KMS-11 (cell line): ENCODE data around the gene HDAC3.

ENCODE experiments used
- H2AFZ ChIP-seq: fragments of 200-600 bp; sonication (generic); 2 replicates; pipeline ENCODE4 v1.6.1; 2016; ENCODE audit warnings: antibody characterized with exemption, mixed run types, low read depth
- H3K27ac ChIP-seq: fragments of 200-600 bp; sonication (generic); 2 replicates; pipeline ENCODE4 v1.6.1; 2016; ENCODE audit warnings: mild to moderate bottlenecking, mixed run types
- H3K27me3 ChIP-seq: fragments of 200-600 bp; sonication (generic); 2 replicates; pipeline ENCODE4 v1.6.1; 2017; ENCODE audit warnings: mild to moderate bottlenecking, low read depth, mixed run types, moderate library complexity; ENCODE audit not compliant: insufficient read depth
- H3K36me3 ChIP-seq: fragments of 200-600 bp; sonication (generic); 2 replicates; pipeline ENCODE4 v1.6.1; 2017; ENCODE audit warnings: mild to moderate bottlenecking, mixed run types; ENCODE audit not compliant: insufficient read depth
- H3K4me1 ChIP-seq: fragments of 200-600 bp; sonication (generic); 2 replicates; pipeline ENCODE4 v1.6.1; 2016; ENCODE audit warnings: mild to moderate bottlenecking, low read depth, mixed run types; ENCODE audit not compliant: poor library complexity, severe bottlenecking
- H3K4me2 ChIP-seq: fragments of 200-600 bp; sonication (generic); 2 replicates; pipeline ENCODE4 v1.7.0; 2016; ENCODE audit warnings: mild to moderate bottlenecking, mixed run types
- H3K4me3 ChIP-seq: fragments of 200-600 bp; sonication (generic); IDR thresholded peaks from 2 replicates; pipeline ENCODE4 v1.6.1; 2017; ENCODE audit warnings: low read depth, low read length, mixed read lengths; ENCODE audit not compliant: insufficient read depth
- H3K79me2 ChIP-seq: fragments of 200-600 bp; sonication (generic); 2 replicates; pipeline ENCODE4 v1.6.1; 2016; ENCODE audit warnings: low read depth, mixed run types; ENCODE audit not compliant: insufficient read depth
- H3K9ac ChIP-seq: fragments of 200-600 bp; sonication (generic); 2 replicates; pipeline ENCODE4 v1.6.1; 2016; ENCODE audit warnings: mild to moderate bottlenecking, mixed run types
- H4K20me1 ChIP-seq: fragments of 200-600 bp; sonication (generic); 2 replicates; pipeline ENCODE4 v1.6.1; 2016; ENCODE audit warnings: mild to moderate bottlenecking, mixed run types; ENCODE audit not compliant: insufficient read depth
- CTCF ChIP-seq: fragments of 200-600 bp; sonication (generic); conservative IDR thresholded peaks from 2 replicates; pipeline ENCODE4 v1.6.1; 2017; ENCODE audit warnings: low read depth, mild to moderate bottlenecking, antibody characterized with exemption, low read length, moderate library complexity, mixed read lengths

The HDAC3 gene

GRCh38 chr5:141636413-141637122 lies at the start of gene HDAC3, which contains the start of gene RELL2:
Gene HDAC3 (minus strand): TSS chr5:141636849. CDS start chr5:141636790, 59 bp downstream.
Gene RELL2 (plus strand): TSS chr5:141636997. CDS start chr5:141638226, 1,229 bp downstream.
- Histone ChIP-seq H3K36me3 (no peaks in the 10 kb centered on the region), H3K4me1 (peaks cover 21% of the 10 kb centered on the region), H3K79me2 (peaks cover 14% of the 10 kb centered on the region), H2AFZ (peak within 1 kb of the TSS; percentile 98), H4K20me1 (no peaks in the 10 kb centered on the region), H3K4me3 (no peak within 1 kb of the TSS), H3K27ac (no peak within 1 kb of the TSS), H3K4me2 (peak within 1 kb of the TSS; percentile 77), H3K9ac (peak within 1 kb of the TSS; percentile 41; the same call in 1 of the 2 replicates), H3K27me3 (no peaks in the 10 kb centered on the region)
- no peak for TF ChIP-seq CTCF

- H3K27ac ChIP-seq = no peak overlapping the region
- H3K4me1 ChIP-seq = no peaks in the 10 kb centered on the region
These were observed 48.9 kb upstream of the HDAC3 start for GRCh38 chr5:141685591-141685990.

GRCh38 chr5:141683596-141684141 lies 47.0 kb upstream of the HDAC3 start:
- H3K9ac ChIP-seq = no peak overlapping the region
- H3K36me3 ChIP-seq = no peaks in the 10 kb centered on the region
- no peaks in the 10 kb centered on the region for H4K20me1 ChIP-seq
- H3K4me1 ChIP-seq = no peaks in the 10 kb centered on the region
- H3K4me3 ChIP-seq = no peak overlapping the region
- no peak overlapping the region for H2AFZ ChIP-seq
- no peak overlapping the region for H3K4me2 ChIP-seq
- peaks cover 8% of the 10 kb centered on the region; the same call in 1 of the 2 replicates for H3K27me3 ChIP-seq
- no peaks in the 10 kb centered on the region for H3K79me2 ChIP-seq
- no peak for TF ChIP-seq CTCF
- no peak overlapping the region for H3K27ac ChIP-seq

More at GRCh38 chr5:141685591-141685990, 48.9 kb upstream of the HDAC3 start:
- Histone ChIP-seq H3K79me2 (no peaks in the 10 kb centered on the region), H4K20me1 (no peaks in the 10 kb centered on the region), H3K4me2 (no peak overlapping the region), H3K36me3 (no peaks in the 10 kb centered on the region), H3K27me3 (peaks cover 8% of the 10 kb centered on the region; the same call in 1 of the 2 replicates), H2AFZ (no peak overlapping the region), H3K4me3 (no peak overlapping the region), H3K9ac (no peak overlapping the region)
- TF ChIP-seq CTCF = no peak

- no peaks in the 10 kb centered on the region for H4K20me1 ChIP-seq
- H3K79me2 ChIP-seq = no peaks in the 10 kb centered on the region
- no peaks in the 10 kb centered on the region for H3K36me3 ChIP-seq
- H3K4me1 ChIP-seq = no peaks in the 10 kb centered on the region
- peaks cover 8% of the 10 kb centered on the region; the same call in 1 of the 2 replicates for H3K27me3 ChIP-seq
- no peak within 1 kb of the TSS for H3K27ac ChIP-seq
- no peak for TF ChIP-seq CTCF
- peak within 1 kb of the TSS; percentile 52 for H2AFZ ChIP-seq
- H3K4me3 ChIP-seq = no peak within 1 kb of the TSS
- peak within 1 kb of the TSS; percentile 63 for H3K4me2 ChIP-seq
- H3K9ac ChIP-seq = no peak within 1 kb of the TSS
These were observed 45.3 kb upstream of the HDAC3 start, which contains the start of gene ARAP3 for GRCh38 chr5:141681695-141682641. Gene ARAP3 (minus strand): TSS chr5:141682230. CDS start chr5:141680486, 1,744 bp downstream.
